COLO829 (cell line): ENCODE data around the gene DEUP1.

Experiments
- DNase-seq: peaks from one replicate; pipeline ENCODE4 v3.0.0; 2012; ENCODE audit warnings: low spot score

DEUP1 gene

GRCh38 chr11:93478841-93479240 is 148.3 kb downstream of the DEUP1 start:
- no peak for DNase-seq

- no peak for DNase-seq
Observed at GRCh38 chr11:93480256-93480655, 149.7 kb downstream of the DEUP1 start.

- no peak for DNase-seq
Observed at GRCh38 chr11:93480756-93481155, 150.2 kb downstream of the DEUP1 start.

- no peak for DNase-seq
Observed at GRCh38 chr11:93481279-93481678, 150.7 kb downstream of the DEUP1 start.

GRCh38 chr11:93481696-93482095 is 151.2 kb downstream of the DEUP1 start:
- peak; percentile 10 for DNase-seq

- DNase-seq, result no peak
Observed at GRCh38 chr11:93482556-93482955, 152.0 kb downstream of the DEUP1 start.

- no peak for DNase-seq
Observed at GRCh38 chr11:93484716-93485115, 154.2 kb downstream of the DEUP1 start.

- no peak for DNase-seq
Observed at GRCh38 chr11:93485983-93486382, 155.4 kb downstream of the DEUP1 start.

- DNase-seq, result no peak
Observed at GRCh38 chr11:93487032-93487483, 156.5 kb downstream of the DEUP1 start.
